ENCODE results near the gene NHEJ1. TPM values are rescaled to one million over a fixed set of nuclear protein-coding genes. Genes with fewer than 3 reads are reported as not detected.

Gene NHEJ1
- total RNA-seq, 1 experiment from 2014 or later: 22.3 TPM

- TF ChIP-seq, protein P1, sequence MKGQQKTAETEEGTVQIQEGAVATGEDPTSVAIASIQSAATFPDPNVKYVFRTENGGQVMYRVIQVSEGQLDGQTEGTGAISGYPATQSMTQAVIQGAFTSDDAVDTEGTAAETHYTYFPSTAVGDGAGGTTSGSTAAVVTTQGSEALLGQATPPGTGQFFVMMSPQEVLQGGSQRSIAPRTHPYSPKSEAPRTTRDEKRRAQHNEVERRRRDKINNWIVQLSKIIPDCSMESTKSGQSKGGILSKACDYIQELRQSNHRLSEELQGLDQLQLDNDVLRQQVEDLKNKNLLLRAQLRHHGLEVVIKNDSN (CRISPR knock-in tag; IDR thresholded peaks at IDR 0.05): no peak
- no peak for TF ChIP-seq HMGA2 (CRISPR knock-in tag; IDR thresholded peaks at IDR 0.05)
- TF ChIP-seq EMX1 (CRISPR knock-in tag; IDR thresholded peaks at IDR 0.05): no peak
- no peak for TF ChIP-seq ZNF263 (CRISPR knock-in tag; IDR thresholded peaks at IDR 0.05; ENCODE audit: low read depth)
- no peak for TF ChIP-seq OVOL2 (CRISPR knock-in tag; IDR thresholded peaks at IDR 0.05; ENCODE audit: borderline replicate concordance)
Measured at GRCh38 chr2:219089330-219089729, 71.3 kb downstream of the NHEJ1 start (continued).

GRCh38 chr2:219087848-219088247, 72.8 kb downstream of the NHEJ1 start:
- Mint-ChIP-seq H3K4me1 (peaks cover 23% of the 10 kb centered on the region), H3K4me3 (no peak overlapping the region), H3K27ac (no peak overlapping the region), H3K27me3 (ENCODE audit: low read depth) (no peaks in the 10 kb centered on the region), H3K36me3 (no peaks in the 10 kb centered on the region), H3K9me3 (peaks cover 4% of the 10 kb centered on the region; the same call in 1 of the 2 replicates)
- POLR2A ChIA-PET: no interaction called here
- TF ChIP-seq OVOL2 (CRISPR knock-in tag; IDR thresholded peaks at IDR 0.05; ENCODE audit: borderline replicate concordance): no peak
- TF ChIP-seq, protein P2, sequence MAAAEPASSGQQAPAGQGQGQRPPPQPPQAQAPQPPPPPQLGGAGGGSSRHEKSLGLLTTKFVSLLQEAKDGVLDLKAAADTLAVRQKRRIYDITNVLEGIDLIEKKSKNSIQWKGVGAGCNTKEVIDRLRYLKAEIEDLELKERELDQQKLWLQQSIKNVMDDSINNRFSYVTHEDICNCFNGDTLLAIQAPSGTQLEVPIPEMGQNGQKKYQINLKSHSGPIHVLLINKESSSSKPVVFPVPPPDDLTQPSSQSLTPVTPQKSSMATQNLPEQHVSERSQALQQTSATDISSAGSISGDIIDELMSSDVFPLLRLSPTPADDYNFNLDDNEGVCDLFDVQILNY (CRISPR knock-in tag; IDR thresholded peaks at IDR 0.05): no peak
- no peak for TF ChIP-seq SMAD3 (CRISPR knock-in tag; IDR thresholded peaks at IDR 0.05; ENCODE audit: borderline replicate concordance)
- TF ChIP-seq PRDM15 (CRISPR knock-in tag; IDR thresholded peaks at IDR 0.05): no peak
- TF ChIP-seq GABPB1 (CRISPR knock-in tag; IDR thresholded peaks at IDR 0.05): no peak
- DNase-seq (ENCODE audit: low spot score): no peak
- CTCF ChIA-PET: interaction anchor here (0.6 to 5.0 kb wide), 6 partner anchors 15 to 77 kb away, joined by 3 to 33 read pairs (median 7); no protein-coding TSS in a partner anchor
- no peak for ATAC-seq

GRCh38 chr2:219087361-219087760, 73.3 kb downstream of the NHEJ1 start:
- H3K9me3 Mint-ChIP-seq: peaks cover 4% of the 10 kb centered on the region; the same call in 1 of the 2 replicates
- H3K4me3 Mint-ChIP-seq: no peak overlapping the region
- no peak for TF ChIP-seq SMAD3 (CRISPR knock-in tag; IDR thresholded peaks at IDR 0.05; ENCODE audit: borderline replicate concordance)
- TF ChIP-seq NR1H2 (CRISPR knock-in tag; IDR thresholded peaks at IDR 0.05): no peak
- TF ChIP-seq AFF4 (CRISPR knock-in tag; IDR thresholded peaks at IDR 0.05; ENCODE audit: borderline replicate concordance): no peak
- TF ChIP-seq MAX (CRISPR knock-in tag; IDR thresholded peaks at IDR 0.05): no peak
- TF ChIP-seq TP53 (CRISPR knock-in tag; IDR thresholded peaks at IDR 0.05): no peak
- no peak for TF ChIP-seq FOXJ3 (CRISPR knock-in tag; IDR thresholded peaks at IDR 0.05; ENCODE audit: borderline replicate concordance)
- no peak overlapping the region for H3K27ac Mint-ChIP-seq
- no peaks in the 10 kb centered on the region for H3K36me3 Mint-ChIP-seq
- no peaks in the 10 kb centered on the region for H3K27me3 Mint-ChIP-seq (ENCODE audit: low read depth)
- DNase-seq (ENCODE audit: low spot score): no peak
- H3K4me1 Mint-ChIP-seq: peaks cover 19% of the 10 kb centered on the region
- ChIA-PET POLR2A (no interaction called here), CTCF (interaction anchor here (0.7 to 5.0 kb wide), 7 partner anchors 14 to 679 kb away, joined by 3 to 33 read pairs (median 8); no protein-coding TSS in a partner anchor)
- ATAC-seq: no peak; the same call in 1 of the 2 replicates
